ENCODE data around the gene ARL2.

DNA sequence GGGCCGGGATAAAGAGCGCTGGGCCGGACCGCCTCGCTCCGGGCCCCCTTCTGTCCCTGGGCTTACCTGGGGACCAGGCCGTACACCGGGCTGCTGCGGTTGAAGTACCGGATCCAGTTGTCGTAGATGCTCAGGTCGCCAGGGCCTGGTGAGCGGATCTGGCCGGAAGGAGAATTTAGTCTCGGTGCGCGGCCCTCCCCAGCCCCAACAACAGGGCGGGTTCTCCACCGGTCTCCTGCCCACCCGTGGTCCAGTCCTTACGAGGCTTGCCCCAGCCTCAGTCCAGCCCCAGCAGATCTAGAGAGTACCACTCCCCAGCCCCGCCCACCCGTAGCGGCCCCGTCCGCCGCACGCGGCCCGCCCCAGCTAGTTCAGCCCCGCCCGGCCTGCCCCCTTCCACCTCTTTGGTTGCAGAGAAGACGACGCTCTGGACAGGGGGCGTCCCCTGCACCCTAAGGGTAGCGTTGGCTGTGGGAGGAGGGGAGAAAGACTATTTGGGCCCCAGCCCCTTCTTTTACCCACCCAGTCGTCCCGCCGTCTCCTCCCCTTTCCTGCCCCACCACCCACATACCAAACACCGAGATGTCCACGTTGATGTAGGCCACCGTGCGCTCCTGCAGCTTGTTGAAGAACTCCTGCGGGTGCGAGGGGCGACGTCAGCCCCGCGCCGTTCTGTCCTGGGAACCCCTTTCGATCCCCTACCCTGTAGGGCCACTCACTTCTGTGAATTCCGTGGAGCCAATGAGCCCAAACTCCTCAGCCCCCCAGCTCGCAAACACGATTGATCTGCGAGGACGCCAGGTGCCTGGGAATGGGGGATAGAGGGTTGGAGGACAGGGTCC, 33.8 kb downstream of the ARL2 start:
- no peak for TF ChIP-seq CTCF (IDR thresholded peaks at IDR 0.05 in 4 of 5, conservative IDR thresholded peaks at IDR 0.05 in 1 of 5)
- no peak for TF ChIP-seq POLR2A (IDR thresholded peaks at IDR 0.05)
